NCI-H146 (cell line): ENCODE data around the gene COA5.
"Not testable (repeated sequence)": the region's sequence is repeated elsewhere in the genome, so short reads cannot be mapped to it uniquely, and the experiment has no call there.

ENCODE experiments used
- DNase-seq: peaks from one replicate; lab custom pipeline; 2025; lab: John Stamatoyannopoulos, UW

The COA5 gene

GRCh38 chr2:98606431-98606830 is 1.9 kb downstream of the COA5 start:
- no peak for DNase-seq

DNA sequence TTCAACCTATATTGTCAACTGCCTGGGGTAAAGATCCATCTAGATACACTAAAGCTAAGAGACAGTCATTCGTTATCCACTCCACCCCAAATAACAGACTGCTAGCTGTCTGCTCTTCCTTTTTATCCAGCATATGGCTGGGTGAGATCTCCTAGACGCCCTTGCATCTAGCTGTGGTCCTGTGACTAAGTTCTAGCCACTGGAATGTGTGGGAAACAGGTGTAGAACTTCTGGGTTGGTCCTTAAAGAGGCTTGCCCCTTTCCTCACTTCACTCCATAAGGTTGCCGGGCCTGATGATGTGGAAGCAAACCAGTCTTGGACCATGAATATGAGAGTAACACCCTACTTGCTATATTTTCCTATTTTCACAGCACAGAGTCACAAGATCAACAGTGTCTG is 3.2 kb downstream of the COA5 start:
- DNase-seq, result no peak

GRCh38 chr2:98604547-98604946 is 3.8 kb downstream of the COA5 start:
- DNase-seq, result no peak

DNA sequence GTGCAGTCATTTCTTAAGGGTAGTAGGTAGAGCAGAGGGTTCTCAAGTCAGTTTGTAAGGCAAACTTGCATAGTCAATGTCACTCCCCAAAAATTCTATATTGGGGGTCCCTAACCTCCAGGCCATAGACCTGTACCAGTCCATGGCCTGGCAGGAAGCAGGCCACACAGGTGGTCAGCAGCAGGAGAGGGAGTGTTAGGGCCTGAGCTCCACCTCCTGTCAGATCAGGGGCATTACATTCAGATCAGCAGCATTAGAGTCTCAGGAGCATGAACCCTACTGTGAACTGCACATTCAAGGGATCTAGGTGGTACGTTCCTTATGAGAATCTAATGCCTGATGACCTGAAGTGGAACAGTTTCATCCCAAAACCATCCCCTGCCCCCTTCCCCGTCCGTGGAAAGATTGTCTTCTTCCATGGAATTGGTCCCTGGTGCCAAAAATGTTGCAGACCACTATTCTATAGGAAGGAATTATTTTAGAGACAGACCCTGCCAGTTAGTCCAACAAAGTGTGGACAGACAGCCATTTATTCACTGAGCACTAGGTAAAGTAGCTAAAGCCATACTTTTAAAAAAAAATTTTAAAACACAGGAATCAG is 6.7 kb downstream of the COA5 start:
- DNase-seq, result peak; percentile 55

- no peak for DNase-seq
These were observed 9.4 kb downstream of the COA5 start for GRCh38 chr2:98598781-98599428.

- DNase-seq, result not testable (repeated sequence)
These were observed 13.6 kb downstream of the COA5 start for GRCh38 chr2:98594665-98595064.

- DNase-seq, result no peak
These were observed 15.7 kb downstream of the COA5 start for GRCh38 chr2:98592565-98592964.

GRCh38 chr2:98589489-98589888 is 18.8 kb downstream of the COA5 start:
- no peak for DNase-seq

GRCh38 chr2:98588880-98589431 is 19.4 kb downstream of the COA5 start:
- no peak for DNase-seq

DNA sequence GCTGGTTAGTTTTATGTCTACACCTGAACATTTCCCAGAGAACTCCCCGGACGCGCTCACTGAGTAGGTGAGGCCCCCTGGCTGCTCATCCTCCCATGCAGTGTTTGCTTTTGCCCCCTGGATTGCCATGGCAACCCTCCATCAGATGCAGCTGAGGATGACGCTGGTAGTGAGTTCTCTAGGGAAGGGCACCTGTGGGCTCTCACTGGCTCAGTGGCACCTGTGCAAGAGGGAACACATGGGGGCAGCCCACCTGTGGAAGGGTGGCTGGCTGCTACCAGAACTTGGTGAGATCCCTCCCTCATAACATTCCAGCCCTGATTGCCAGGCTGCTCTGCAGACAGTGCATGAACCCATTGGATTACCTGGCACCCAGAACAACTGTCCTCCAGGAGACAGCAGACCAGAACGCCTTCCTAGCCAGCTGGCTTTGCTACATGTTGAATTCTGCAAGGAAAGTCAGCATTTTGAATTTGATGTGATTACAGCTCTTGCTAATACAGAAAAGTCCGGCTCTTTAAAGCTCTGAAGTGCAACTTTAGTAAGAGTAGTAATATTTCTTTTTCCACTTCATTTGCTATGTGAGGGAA is 21.7 kb downstream of the COA5 start:
- DNase-seq, result peak; percentile 5

- DNase-seq, result no peak
These were observed 22.9 kb downstream of the COA5 start for GRCh38 chr2:98585386-98585785.

GRCh38 chr2:98583816-98584618 is 24.3 kb downstream of the COA5 start:
- DNase-seq, result peak; percentile 65

GRCh38 chr2:98583276-98583675 is 25.0 kb downstream of the COA5 start:
- DNase-seq, result peak; percentile 82

DNA sequence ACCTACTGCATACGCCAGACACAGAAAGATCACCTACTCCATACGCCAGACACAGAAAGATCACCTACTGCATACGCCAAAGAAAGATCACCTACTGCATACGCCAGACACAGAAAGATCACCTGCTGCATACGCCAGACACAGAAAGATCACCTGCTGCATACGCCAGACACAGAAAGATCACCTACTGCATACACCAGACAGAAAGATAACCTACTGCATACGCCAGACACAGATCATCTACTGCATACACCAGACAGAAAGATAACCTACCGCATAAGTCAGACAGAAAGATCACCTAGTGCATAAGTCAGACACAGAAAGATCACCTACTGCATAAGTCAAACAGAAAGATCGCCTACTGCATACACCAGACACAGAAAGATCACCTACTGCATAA is 25.8 kb downstream of the COA5 start:
- DNase-seq, result no peak

DNA sequence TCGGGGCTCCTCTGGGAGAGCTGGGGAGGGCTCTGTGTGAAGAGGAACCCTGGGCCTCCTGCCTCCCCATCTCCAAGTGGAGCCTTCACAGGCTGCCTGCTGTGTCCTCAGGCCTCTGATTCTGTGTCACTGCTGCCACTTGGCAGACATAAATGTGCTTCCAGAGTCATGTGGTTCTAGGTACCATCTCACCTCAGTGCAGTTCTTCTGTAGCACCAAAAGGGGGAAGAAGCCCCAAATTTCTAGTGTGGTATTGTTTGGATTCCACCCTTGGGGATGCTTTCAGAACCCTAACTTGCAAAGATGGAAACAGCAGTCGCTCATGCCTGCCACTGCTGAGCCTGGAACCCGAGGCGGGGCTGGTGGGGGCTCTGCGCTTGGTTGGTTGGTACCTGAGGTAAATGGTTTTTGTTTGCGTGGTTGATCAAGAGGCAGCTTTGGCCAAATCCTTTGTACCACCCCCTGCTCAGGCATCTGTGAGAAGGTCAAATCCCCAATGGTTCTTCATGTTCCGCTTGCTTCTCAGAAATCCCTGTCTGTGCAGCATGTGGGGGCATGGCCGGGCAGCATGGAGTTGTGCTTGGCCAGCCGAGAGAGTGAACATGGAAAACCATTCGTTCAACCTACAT is 27.5 kb downstream of the COA5 start:
- no peak for DNase-seq

DNA sequence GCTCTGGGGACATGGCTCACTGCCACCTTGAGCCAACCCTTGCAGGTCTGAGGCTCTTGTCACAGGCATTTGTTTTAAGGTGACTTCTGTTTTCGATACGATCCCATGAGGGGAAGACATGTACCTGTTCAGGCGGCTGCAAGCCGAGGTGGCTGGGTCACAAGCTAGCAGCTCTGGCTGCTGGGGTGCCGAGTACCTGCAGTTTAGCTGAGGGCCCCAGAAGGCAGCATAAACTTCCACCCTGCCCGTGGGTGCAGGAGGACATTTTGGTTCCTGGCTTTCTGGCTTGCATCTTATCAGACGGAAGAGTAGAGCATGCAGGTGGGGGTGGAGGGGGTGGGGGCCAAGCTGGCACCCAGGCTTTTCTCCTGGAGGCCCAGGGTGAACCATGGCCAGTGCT is 28.4 kb downstream of the COA5 start:
- DNase-seq, result no peak

- no peak for DNase-seq
These were observed 30.1 kb downstream of the COA5 start for GRCh38 chr2:98578231-98578630.

DNA sequence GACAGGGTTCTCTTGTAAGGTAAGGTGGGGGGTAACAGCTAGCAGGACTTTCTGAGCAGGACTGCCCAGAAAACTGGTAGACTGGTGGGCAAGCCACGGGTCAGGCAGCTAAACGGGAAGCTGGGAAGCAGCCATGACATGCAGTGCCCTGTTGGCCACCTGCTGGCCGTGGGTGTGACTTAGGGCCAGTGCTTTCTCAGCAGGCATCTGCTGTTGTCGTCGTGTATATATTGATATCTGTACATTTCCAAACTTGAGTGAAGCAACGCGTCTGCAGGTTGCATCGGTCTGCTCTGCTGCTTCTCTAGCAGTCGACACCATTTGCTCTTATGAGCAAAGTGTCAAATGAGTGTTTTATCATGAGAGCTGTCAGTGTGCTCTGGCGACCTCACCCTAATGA is 31.0 kb downstream of the COA5 start:
- DNase-seq, result no peak

DNA sequence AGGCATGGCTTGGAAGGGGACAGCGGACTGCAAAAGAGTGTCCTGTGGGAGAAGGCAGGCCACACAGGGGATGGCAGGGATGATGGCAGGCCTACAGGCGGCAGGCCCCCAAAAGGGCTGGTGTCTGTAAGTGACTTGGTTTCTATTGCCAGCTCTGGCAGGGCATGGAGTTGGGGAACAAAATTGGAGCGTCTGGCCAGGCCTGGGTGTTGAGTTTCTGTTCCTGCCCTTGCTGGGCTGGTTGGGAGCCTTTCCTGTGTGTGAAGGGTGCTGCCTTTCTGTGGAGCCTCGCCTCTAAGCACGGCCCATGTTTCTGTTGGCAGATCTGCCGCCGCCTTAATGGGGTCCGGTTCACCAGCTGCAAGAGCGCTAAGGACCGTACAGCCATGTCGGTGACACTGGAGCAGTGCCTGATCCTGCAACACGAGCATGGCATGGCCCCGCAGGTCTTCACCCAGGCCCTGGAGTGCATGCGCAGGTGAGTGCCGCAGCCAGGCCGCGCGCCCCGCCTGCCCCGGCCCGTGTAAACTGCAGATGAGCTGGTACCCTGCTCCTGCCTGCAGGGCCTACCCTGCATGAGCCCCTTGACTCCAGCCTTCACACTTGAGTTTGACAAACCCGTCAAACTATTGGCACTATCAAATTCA is 31.5 kb downstream of the COA5 start:
- no peak for DNase-seq

GRCh38 chr2:98573426-98573825 is 34.9 kb downstream of the COA5 start:
- no peak for DNase-seq

DNA sequence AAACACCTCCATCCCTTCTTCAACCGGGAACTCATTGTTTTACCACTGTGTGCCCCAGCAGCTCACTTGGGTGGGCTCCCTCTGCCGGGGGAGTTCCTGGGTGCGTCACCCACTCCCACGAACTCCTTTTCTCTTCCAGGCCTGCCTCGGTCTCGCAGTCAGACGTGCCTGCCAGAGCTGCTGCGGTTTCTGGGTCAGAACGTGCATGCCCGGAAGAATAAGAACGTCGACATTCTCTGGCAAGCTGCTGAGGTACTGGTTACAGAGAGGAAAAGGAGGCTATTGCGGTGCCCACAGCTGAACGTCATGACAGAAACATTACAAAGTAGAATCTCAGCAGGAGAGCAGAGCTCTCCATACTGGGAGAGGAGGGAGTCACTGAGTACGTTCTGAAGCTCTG is 35.6 kb downstream of the COA5 start:
- DNase-seq, result no peak

GRCh38 chr2:98572211-98572610 is 36.1 kb downstream of the COA5 start:
- DNase-seq, result no peak
